ENCODE data around the gene MX1.

The MX1 gene

GRCh38 chr21:41431788-41432548, 5.9 kb downstream of the MX1 start:
- TF ChIP-seq CTCF (IDR thresholded peaks at IDR 0.05; ENCODE audit: insufficient read depth, low read depth, low read length, missing control alignments), result no peak
- no peak overlapping the region for H3K4me3 ChIP-seq (ENCODE audit: low read length)
- DNase-seq (ENCODE audit: low read depth), result no peak

- no peak for DNase-seq (ENCODE audit: low read depth)
- H3K4me3 ChIP-seq (ENCODE audit: low read length), result no peak overlapping the region
- no peak for TF ChIP-seq CTCF (IDR thresholded peaks at IDR 0.05; ENCODE audit: insufficient read depth, low read depth, low read length, missing control alignments)
Measured at GRCh38 chr21:41432562-41433460, 6.8 kb downstream of the MX1 start.

GRCh38 chr21:41433566-41433965, 7.5 kb downstream of the MX1 start:
- DNase-seq (ENCODE audit: low read depth), result no peak
- no peak for TF ChIP-seq CTCF (IDR thresholded peaks at IDR 0.05; ENCODE audit: insufficient read depth, low read depth, low read length, missing control alignments)
- no peak overlapping the region for H3K4me3 ChIP-seq (ENCODE audit: low read length)

DNA sequence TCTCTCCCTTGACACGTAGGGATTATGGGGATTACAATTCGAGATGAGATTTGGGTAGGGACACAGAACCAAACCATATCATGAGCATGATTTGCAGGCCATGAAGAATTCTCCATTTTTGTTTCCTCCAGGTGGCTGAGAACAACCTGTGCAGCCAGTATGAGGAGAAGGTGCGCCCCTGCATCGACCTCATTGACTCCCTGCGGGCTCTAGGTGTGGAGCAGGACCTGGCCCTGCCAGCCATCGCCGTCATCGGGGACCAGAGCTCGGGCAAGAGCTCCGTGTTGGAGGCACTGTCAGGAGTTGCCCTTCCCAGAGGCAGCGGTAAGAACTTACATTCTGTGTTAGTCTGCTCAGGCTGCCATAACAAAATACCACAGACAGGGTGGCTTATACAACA, 9.7 kb downstream of the MX1 start:
- DNase-seq (ENCODE audit: low read depth), result no peak
- no peak for TF ChIP-seq CTCF (IDR thresholded peaks at IDR 0.05; ENCODE audit: insufficient read depth, low read depth, low read length, missing control alignments)
- H3K4me3 ChIP-seq (ENCODE audit: low read length), result no peak overlapping the region

GRCh38 chr21:41437729-41438128, 11.7 kb downstream of the MX1 start:
- DNase-seq (ENCODE audit: low read depth), result no peak
- no peak for TF ChIP-seq CTCF (IDR thresholded peaks at IDR 0.05; ENCODE audit: insufficient read depth, low read depth, low read length, missing control alignments)
- no peak overlapping the region for H3K4me3 ChIP-seq (ENCODE audit: low read length)

DNA sequence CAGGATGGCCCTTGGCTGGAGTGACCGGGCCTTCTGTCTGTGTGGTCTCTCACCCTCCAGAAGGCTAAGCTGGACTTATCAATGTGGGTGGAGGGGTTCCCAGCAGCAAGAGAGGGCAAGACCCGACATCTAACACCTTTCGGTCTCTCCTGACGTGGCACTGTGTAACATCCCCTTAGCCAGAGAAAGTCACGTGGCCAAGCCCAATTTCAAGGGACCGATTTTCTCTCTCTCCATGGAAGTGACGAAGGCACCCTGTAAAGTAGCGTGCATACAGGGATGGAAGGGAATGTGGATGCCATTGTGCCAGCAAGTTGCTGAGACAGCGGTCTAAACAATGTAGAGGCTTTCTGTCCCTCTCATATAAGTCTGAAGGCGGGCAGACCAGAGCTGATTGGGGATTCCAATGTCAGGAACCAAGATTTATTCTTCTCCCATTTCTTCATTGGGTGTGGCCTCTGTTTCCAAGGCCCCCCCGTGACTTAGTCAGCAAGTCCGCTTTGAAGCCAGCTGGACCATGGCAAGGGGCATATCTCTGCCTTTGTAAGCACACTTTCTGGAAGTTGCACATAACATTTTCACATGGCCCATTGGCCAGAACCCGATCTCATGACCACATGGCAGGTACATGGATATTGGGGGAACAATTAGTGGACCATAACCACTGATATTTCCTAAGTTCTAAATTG, 12.5 kb downstream of the MX1 start:
- DNase-seq (ENCODE audit: low read depth), result no peak

More for the DNA sequence above, 12.5 kb downstream of the MX1 start:
- H3K4me3 ChIP-seq (ENCODE audit: low read length), result no peak overlapping the region
- TF ChIP-seq CTCF (IDR thresholded peaks at IDR 0.05; ENCODE audit: insufficient read depth, low read depth, low read length, missing control alignments), result no peak

Data from epithelial cell of esophagus (primary cell).